HG02763 (cell line): ENCODE data around the gene ZFAND2A.
"Not testable (repeated sequence)": the region's sequence is repeated elsewhere in the genome, so short reads cannot be mapped to it uniquely, and the experiment has no call there.

Experiments
- ATAC-seq: cut with Tn5 transposase; IDR thresholded peaks from one replicate; pipeline ENCODE4 v1.9.1; 2021; ENCODE audit warnings: mild to moderate bottlenecking, moderate library complexity; ENCODE audit not compliant: unreplicated experiment

Gene ZFAND2A

GRCh38 chr7:1175967-1176851 is 16.2 kb upstream of the ZFAND2A start:
- no peak for ATAC-seq

DNA sequence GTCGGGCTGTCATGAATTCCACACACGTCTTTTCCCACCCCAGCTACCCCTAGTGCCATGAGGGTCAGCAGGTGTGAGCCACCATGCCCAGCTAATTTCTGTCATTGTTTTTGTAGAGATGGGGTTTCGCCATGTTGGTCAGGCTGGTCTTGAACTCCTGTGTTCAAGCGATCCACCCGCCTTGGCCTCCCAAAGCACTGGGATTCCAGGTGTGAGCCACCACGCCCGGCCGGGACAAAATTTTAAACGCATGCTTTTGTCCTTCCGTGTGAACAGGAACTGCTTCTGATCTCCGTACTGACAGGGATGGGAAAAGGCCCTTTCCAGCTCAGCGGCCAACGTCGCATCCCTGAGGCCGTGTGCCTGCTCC is 15.6 kb upstream of the ZFAND2A start:
- no peak for ATAC-seq

DNA sequence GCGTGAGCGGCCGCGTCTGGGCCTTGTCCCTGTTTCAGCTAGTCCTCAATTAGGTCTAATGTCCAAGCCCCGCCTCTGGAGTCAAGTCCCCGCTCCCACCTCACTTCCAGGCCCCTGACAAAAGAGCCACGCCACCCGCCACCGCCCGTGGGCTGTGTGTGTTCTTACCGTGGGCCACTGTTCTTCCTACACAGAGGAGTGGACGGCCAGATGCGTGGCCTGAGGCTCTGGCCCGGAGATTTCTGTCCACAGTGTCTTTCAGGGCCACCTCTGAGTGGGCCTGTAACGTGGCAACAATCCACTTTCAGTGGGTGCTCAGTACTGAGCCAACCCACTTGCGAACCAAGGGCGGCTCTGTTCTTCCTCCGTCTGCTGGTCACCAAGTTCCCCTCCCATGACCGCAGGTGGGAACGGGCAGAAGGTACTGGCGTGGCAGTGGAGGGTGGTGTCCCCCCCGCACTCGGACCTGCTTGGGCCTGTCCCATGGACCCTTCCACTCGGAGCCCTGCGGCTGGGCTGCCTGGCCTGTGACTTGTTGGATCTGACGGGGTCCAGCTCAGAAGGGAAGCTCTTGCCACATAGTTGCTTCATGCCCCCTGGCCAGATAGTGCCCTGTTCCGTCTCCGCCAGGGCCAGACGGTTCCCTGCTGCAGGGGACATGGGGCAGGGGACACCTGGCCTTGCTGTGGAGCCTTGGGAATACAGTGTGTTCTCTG is 15.0 kb upstream of the ZFAND2A start:
- ATAC-seq: no peak

DNA sequence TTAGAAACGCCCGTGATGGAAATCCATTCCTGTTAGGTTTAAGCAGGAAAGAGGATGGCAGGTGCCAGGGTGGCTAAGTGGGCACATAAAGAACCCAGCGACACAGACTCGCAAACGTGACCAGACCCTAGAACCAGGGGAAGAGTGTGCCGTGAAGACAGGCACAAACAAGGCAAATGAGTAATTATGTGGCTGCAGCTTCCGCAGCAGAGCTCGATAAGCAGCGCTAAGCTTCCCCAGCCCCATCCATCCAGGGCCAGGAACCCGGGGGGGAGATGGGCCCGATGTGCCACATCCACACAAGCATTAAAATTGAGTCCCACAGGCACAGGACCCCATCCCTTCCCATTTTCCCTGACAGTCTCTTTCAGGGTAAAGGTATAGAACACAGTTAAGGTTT is 14.0 kb upstream of the ZFAND2A start:
- ATAC-seq: no peak

GRCh38 chr7:1172666-1173523 is 12.9 kb upstream of the ZFAND2A start:
- ATAC-seq: no peak

- not testable (repeated sequence) for ATAC-seq
Observed at GRCh38 chr7:1171516-1171915, 11.5 kb upstream of the ZFAND2A start.

- no peak for ATAC-seq
Observed at GRCh38 chr7:1170741-1171501, 10.9 kb upstream of the ZFAND2A start.

DNA sequence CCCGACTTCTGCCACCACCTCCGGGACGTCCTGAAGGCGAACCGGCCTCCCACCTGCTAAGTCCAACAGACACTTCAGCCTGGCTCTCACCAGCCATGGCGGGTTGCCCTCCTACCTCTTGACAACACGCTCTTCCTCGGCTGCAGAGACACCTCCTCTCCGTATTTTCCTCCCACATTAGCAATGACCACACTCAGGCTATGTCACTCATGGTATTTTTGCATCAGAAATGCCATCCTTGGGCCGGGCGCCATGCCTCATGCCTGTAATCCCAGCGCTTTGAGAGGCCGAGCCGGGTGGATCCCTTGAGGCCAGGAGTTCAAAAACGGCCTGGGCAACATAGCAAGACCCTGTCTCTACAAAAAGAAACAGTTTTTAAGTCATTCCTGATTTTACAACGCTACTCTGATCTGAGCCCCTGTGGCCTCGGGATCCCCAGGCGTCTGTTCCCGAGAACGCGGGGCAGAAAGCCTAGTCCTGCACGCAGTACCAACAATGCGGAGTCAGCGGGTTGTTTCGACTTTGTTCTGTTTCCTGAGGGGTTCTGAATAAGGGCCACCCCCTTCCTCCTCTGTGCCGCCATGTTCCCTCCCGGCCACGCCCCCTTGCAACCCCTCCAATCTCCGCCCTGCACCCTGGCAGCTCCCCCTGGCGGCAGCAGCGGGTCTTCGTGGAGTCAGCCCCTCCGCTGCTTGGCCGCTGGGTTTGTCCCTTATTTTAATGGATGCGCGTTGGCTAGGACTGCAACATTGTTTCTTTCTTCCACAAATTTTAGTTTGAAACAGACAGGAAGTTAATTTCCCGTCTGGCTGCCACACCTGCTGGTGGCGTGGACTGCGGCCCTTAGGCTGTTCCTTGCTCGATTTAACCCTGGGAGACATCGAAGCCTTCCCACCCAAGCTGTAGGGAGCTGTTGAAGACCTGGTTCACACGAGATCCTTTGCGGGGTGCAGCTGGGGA is 9.7 kb upstream of the ZFAND2A start:
- ATAC-seq: peak; percentile 69

DNA sequence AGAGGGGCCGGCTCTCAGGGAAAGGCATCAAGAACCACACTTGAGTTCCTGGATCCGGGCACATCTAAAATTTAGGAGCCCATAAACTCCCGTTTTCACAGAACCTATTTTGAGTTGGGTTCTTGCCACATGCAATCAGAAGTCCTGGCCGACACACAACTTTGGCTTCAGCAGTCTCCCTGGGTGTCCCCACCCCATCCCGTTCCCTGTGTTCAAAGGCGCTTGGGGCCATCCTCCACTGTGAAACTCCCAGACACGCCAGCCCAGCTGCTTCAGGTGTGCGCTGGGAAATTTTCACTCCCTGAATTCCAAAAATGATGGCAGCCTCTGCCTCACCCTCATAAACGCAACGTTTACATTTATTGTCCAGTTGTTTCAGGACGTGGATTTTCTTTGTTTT is 8.4 kb upstream of the ZFAND2A start:
- ATAC-seq: no peak

GRCh38 chr7:1164436-1164835 is 4.4 kb upstream of the ZFAND2A start:
- ATAC-seq: no peak

- no peak for ATAC-seq
Observed at GRCh38 chr7:1163121-1163520, 3.1 kb upstream of the ZFAND2A start.

DNA sequence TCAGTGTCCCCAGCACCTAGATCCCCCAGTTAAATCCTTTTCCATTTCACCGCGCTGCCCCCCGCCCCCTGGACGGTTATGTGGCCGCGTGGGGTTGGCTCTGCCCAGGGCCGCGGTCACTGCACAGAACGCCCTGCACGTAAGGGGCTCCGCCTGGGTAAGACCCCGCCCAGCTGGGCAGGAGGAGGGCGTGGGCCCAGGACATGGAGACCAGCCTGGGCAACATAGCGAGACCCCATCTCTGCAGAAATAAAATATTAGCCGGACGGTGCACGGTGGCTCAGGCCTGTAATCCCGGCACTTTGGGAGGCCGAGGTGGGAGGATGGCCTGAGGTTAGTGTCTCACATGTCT is 650 bp upstream of the ZFAND2A start:
- ATAC-seq: no peak

- ATAC-seq: not testable (repeated sequence)
Observed at GRCh38 chr7:1159231-1159630, 765 bp downstream of the ZFAND2A start.

DNA sequence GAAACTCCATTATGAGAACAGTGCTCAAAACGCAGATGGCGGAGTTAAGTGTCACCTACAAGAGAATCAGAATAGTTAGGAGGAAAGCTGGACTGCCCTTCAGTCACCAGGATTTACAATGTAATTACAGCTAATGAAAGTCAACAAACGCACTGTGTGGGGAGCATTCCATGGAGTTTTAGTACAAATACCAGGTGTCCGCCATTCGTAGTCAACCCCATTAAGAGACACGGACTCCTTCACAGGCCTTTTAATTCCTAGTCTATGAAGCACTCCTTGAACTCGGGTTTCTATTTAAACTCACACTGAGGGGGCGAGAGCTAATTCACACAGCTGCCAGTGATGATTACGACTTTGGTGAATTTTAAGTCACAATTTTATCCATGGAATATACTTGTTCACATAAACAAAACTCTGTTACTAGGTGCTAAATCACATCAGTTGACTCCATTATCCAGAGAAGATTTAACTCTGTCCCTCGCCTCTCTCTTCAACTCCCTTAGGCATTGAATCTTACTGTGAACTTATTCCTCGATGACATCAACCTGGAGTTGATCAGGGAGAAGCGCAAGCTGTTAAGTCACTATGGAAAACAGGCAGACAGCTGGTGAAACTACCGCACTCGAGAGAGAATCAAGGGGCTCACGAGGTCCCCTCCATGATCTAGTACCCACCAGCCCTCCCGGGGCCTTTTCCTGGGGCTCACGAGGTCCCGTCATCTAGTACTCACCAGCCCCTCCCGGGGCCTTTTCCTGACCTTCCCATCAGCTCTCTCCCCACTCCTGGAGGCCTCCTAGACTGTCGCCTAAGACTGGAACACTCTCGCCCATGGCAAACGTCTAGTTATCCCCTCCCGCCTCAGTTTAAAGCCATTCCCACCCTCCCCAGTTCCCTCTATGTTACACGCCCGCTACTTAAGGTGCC is 1.5 kb downstream of the ZFAND2A start:
- ATAC-seq: no peak

- no peak for ATAC-seq
Observed at GRCh38 chr7:1156782-1157535, 3.0 kb downstream of the ZFAND2A start.

GRCh38 chr7:1155818-1156781 is 3.9 kb downstream of the ZFAND2A start:
- ATAC-seq: not testable (repeated sequence)
